Keratinocyte (primary cell): Measurements from ENCODE around the gene UQCRQ. TPM values are rescaled to one million over a fixed set of nuclear protein-coding genes. Genes with fewer than 3 reads are reported as not detected.

ENCODE experiments used
- DNase-seq: peaks from one replicate; pipeline ENCODE4 v3.0.0-alpha.2; 2011; ENCODE audit warnings: low read depth, missing footprints, low spot score
- FAIRE-seq: peaks from 2 replicates; lab custom pipeline; 2011; peaks lifted over from hg19 to GRCh38; lab: Jason Lieb, UNC
- H2AFZ ChIP-seq: 2 replicates; pipeline ENCODE4 v1.6.0; 2012; ENCODE audit warnings: low read length, control low read depth, inconsistent platforms; ENCODE audit not compliant: control insufficient read depth
- H3K27ac ChIP-seq: 2 replicates; pipeline ENCODE4 v1.5.1; 2011; ENCODE audit warnings: low read length; ENCODE audit not compliant: control insufficient read depth, insufficient read depth
- H3K27me3 ChIP-seq: 3 replicates; pipeline ENCODE4 v1.6.0; 2011; ENCODE audit warnings: low read length; ENCODE audit not compliant: control insufficient read depth, insufficient read depth; ENCODE audit errors: extremely low read depth
- H3K36me3 ChIP-seq, 2 experiments: 2 replicates in 1 of 2; 3 replicates in 1 of 2; pipeline ENCODE4 v1.5.1; 2011; ENCODE audit warnings: low read length in 2 of 2, mild to moderate bottlenecking in 1 of 2; ENCODE audit not compliant: control insufficient read depth in 2 of 2, insufficient read depth in 2 of 2; ENCODE audit errors: extremely low read depth in 1 of 2
- H3K4me1 ChIP-seq: 3 replicates; pipeline ENCODE4 v1.5.1; 2011; ENCODE audit warnings: low read length; ENCODE audit not compliant: control insufficient read depth, insufficient read depth; ENCODE audit errors: extremely low read depth
- H3K4me2 ChIP-seq: 3 replicates; pipeline ENCODE4 v1.6.0; 2011; ENCODE audit warnings: low read depth, low read length; ENCODE audit not compliant: control insufficient read depth, insufficient read depth; ENCODE audit errors: extremely low read depth
- H3K4me3 ChIP-seq, 3 experiments: fragments of 200-600 bp in 1 of 3; sonication (generic) in 1 of 3; 2 replicates in 2 of 3; 3 replicates in 1 of 3; pipeline ENCODE4 v1.5.1; 2011 to 2016; ENCODE audit warnings: low read length in 3 of 3, mild to moderate bottlenecking in 3 of 3, control low read depth in 2 of 3, inconsistent platforms in 1 of 3, low read depth in 1 of 3, mixed read lengths in 1 of 3, mixed run types in 1 of 3, moderate library complexity in 1 of 3; ENCODE audit not compliant: control insufficient read depth in 2 of 3, insufficient read depth in 2 of 3; ENCODE audit errors: extremely low read depth in 1 of 3
- H3K79me2 ChIP-seq: 2 replicates; pipeline ENCODE4 v1.6.0; 2012; ENCODE audit warnings: low read length; ENCODE audit not compliant: control insufficient read depth, insufficient read depth
- H3K9ac ChIP-seq: 3 replicates; pipeline ENCODE4 v1.6.0; 2011; ENCODE audit warnings: low read length; ENCODE audit not compliant: control insufficient read depth, insufficient read depth; ENCODE audit errors: extremely low read depth
- H3K9me1 ChIP-seq: 3 replicates; pipeline ENCODE4 v1.6.0; 2011; ENCODE audit warnings: low read length; ENCODE audit not compliant: control insufficient read depth, insufficient read depth; ENCODE audit errors: extremely low read depth
- H3K9me3 ChIP-seq: 2 replicates; pipeline ENCODE4 v1.5.1; 2012; ENCODE audit warnings: low read depth, low read length; ENCODE audit not compliant: control insufficient read depth
- H4K20me1 ChIP-seq: 3 replicates; pipeline ENCODE4 v1.6.0; 2011; ENCODE audit warnings: low read length; ENCODE audit not compliant: control insufficient read depth, insufficient read depth; ENCODE audit errors: extremely low read depth
- EZH2 ChIP-seq: IDR thresholded peaks from one replicate; pipeline ENCODE4 v1.6.1; 2012; ENCODE audit warnings: inconsistent platforms, mild to moderate bottlenecking, low read length, moderate library complexity
- dilution Hi-C: fragments of 300-500 bp; cut with MboI; formaldehyde crosslinking; loops from one replicate; pipeline ENCODE4 v1.7.0; 2020; ENCODE audit warnings: low sequenced_read_pairs; ENCODE audit not compliant: extremely low pct_ligation_motif_present
- polyA plus RNA-seq, 5 experiments: library from polyadenylated mRNA; depleted of rRNA in 3 of 5; stranded (reverse) in 3 of 5; stranded (forward) in 1 of 5; unstranded in 1 of 5; fragments of >200 nt; gene quantifications; 1 replicate in 1 of 5; 2 replicates in 3 of 5; 3 replicates in 1 of 5; pipeline versions ENCODE4 v1.2.1 to v1.2.3, GENCODE V29; 2011 to 2012; ENCODE audit warnings: missing spikeins in 2 of 5, low read depth in 1 of 5, low replicate concordance in 1 of 5
- TF ChIP-seq, protein P1 (sequence below), 3 experiments: IDR thresholded peaks in 1 of 3; conservative IDR thresholded peaks in 1 of 3; optimal IDR thresholded peaks in 1 of 3; 2 replicates in 2 of 3; 3 replicates in 1 of 3; pipeline versions ENCODE3 to v1.5.1; 2011; ENCODE audit warnings: low read length in 3 of 3, mild to moderate bottlenecking in 3 of 3, moderate library complexity in 2 of 3, control low read depth in 1 of 3, inconsistent platforms in 1 of 3; ENCODE audit not compliant: insufficient read depth in 2 of 3; ENCODE audit errors: extremely low read depth in 1 of 3

Gene UQCRQ
- polyA plus RNA-seq, 1 donor (not counting 4 experiments of a cell fraction or from before 2014, with no cell fraction given) = 488 TPM

DNA sequence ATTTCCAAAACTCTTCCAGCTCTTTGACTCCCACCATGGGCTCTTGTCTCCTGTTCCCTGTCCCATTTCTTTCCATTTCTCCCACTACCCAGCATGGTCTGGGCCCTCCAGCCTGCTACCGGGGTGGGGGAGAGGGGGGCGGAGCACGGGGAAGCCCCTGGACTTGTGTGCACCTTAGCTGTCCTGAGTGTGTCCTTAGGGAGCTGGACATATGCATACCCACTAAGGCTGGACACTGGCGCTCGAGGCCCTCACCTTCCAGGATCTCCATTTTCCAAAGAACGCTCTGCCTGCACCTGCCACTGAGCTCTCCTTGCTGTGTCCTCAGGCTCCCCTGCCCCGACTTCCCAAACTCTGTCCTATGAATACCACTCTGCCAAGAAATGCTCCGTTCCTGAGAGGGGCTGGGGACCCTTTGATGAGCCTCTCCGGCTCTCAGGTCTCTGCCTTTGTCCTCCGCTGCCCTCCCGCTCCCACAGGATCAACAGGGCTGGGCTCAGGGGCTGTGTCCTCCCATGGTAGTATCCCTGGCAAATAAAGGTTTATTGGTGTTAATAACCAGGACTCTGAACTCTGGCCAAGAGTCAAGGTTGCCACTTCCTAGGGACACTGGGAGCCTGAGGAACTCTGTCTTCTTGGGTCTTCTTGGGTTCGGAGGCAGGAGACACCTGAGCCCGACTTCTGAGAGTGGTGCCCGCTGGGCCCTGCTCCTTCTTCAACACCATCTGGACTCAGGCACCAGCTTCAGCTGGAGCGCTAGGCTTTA is 35.2 kb upstream of the UQCRQ start:
- Histone ChIP-seq H4K20me1 (no peaks in the 10 kb centered on the region), H3K36me3 (no peaks in the 10 kb centered on the region), H3K27me3 (peaks cover 9% of the 10 kb centered on the region), H3K27ac (no peak overlapping the region), H3K4me3 (no peak overlapping the region), H2AFZ (no peak overlapping the region), H3K9me3 (no peaks in the 10 kb centered on the region), H3K9me1 (no peaks in the 10 kb centered on the region), H3K4me2 (no peak overlapping the region), H3K4me1 (no peaks in the 10 kb centered on the region), H3K9ac (no peak overlapping the region), H3K79me2 (no peaks in the 10 kb centered on the region)
- no peak for FAIRE-seq
- no peak for DNase-seq
- dilution Hi-C loops = no loop called here
- TF ChIP-seq EZH2 = no peak
- TF ChIP-seq, protein P1, sequence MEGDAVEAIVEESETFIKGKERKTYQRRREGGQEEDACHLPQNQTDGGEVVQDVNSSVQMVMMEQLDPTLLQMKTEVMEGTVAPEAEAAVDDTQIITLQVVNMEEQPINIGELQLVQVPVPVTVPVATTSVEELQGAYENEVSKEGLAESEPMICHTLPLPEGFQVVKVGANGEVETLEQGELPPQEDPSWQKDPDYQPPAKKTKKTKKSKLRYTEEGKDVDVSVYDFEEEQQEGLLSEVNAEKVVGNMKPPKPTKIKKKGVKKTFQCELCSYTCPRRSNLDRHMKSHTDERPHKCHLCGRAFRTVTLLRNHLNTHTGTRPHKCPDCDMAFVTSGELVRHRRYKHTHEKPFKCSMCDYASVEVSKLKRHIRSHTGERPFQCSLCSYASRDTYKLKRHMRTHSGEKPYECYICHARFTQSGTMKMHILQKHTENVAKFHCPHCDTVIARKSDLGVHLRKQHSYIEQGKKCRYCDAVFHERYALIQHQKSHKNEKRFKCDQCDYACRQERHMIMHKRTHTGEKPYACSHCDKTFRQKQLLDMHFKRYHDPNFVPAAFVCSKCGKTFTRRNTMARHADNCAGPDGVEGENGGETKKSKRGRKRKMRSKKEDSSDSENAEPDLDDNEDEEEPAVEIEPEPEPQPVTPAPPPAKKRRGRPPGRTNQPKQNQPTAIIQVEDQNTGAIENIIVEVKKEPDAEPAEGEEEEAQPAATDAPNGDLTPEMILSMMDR (optimal IDR thresholded peaks at IDR 0.05 in 1 of 3, IDR thresholded peaks at IDR 0.05 in 1 of 3, conservative IDR thresholded peaks at IDR 0.05 in 1 of 3; ENCODE audit: extremely low read depth in 1 of 3, insufficient read depth in 2 of 3, low read length in 3 of 3) = no peak

DNA sequence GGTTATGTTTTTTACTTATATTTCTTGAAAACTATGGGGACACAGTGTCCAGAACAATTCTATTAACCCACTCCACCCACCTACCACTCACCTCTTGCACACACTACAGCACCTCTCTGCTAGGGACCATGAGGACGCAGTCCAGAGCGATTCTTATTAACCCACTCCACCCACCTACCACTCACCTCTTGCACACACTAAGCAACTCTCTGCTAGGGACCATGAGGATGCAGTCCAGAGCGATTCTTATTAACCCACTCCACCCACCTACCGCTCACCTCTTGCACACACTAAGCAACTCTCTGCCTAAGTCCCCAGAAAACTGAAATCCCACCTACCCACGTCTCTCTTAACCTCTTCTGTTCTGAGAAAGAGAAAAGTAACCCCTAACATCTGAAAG is 33.8 kb upstream of the UQCRQ start:
- FAIRE-seq (no peak), DNase-seq (no peak)
- H2AFZ ChIP-seq = no peak overlapping the region
- H3K79me2 ChIP-seq = no peaks in the 10 kb centered on the region
- dilution Hi-C loops = no loop called here
- no peak overlapping the region for H3K9ac ChIP-seq
- TF ChIP-seq EZH2 = no peak
- TF ChIP-seq, protein P1 (optimal IDR thresholded peaks at IDR 0.05 in 1 of 3, IDR thresholded peaks at IDR 0.05 in 1 of 3, conservative IDR thresholded peaks at IDR 0.05 in 1 of 3; ENCODE audit: extremely low read depth in 1 of 3, insufficient read depth in 2 of 3, low read length in 3 of 3) = no peak
- H3K27ac ChIP-seq = no peak overlapping the region
- no peaks in the 10 kb centered on the region for H3K36me3 ChIP-seq
- no peaks in the 10 kb centered on the region for H4K20me1 ChIP-seq
- no peak overlapping the region for H3K4me2 ChIP-seq
- H3K4me1 ChIP-seq = no peaks in the 10 kb centered on the region
- H3K4me3 ChIP-seq = no peak overlapping the region
- H3K27me3 ChIP-seq = peaks cover 4% of the 10 kb centered on the region
- H3K9me3 ChIP-seq = no peaks in the 10 kb centered on the region
- no peaks in the 10 kb centered on the region for H3K9me1 ChIP-seq
